HCT116 (cell line): Measurements from ENCODE around the gene BTNL3. TPM values are rescaled to one million over a fixed set of nuclear protein-coding genes. Genes with fewer than 3 reads are reported as not detected.

Experiments used
- ATAC-seq: fragments of 200-7000 bp; cut with Tn5 transposase; 2 replicates; pipeline ENCODE4 v1.9.1; 2020; ENCODE audit warnings: mild to moderate bottlenecking, moderate library complexity
- BruUV-seq: library from RNA; stranded (reverse); fragments of 400-500 nt; replicated peaks from 2 replicates; lab custom pipeline; 2021; lab: Mats Ljungman, UMichigan
- CTCF ChIA-PET: fragments of 300-600 bp; sonication (Branson Sonifier 250); formaldehyde crosslinking; loops from one replicate; lab custom pipeline; 2021; ENCODE audit warnings: antibody characterized with exemption; lab: Charles Lee
- POLR2A ChIA-PET: fragments of 300-600, 350-600 bp; sonication (Branson Sonifier 250); formaldehyde crosslinking; loops from one replicate; lab custom pipeline; 2021; ENCODE audit warnings: antibody characterized with exemption; lab: Charles Lee
- RAD21 ChIA-PET, 2 experiments: fragments of 300-600 bp; sonication (Branson Sonifier 250); formaldehyde crosslinking; loops; one replicate each; lab custom pipeline; 2023; ENCODE audit warnings: low total read pairs in 2 of 2; ENCODE audit not compliant: uncharacterized antibody in 2 of 2, unreplicated experiment in 2 of 2, low non-redundant PET in 1 of 2; lab: Charles Lee
- DNase-seq: peaks from one replicate; pipeline ENCODE4 v3.0.0-alpha.2; 2010; ENCODE audit warnings: low read depth, low spot score
- H2AFZ ChIP-seq: fragments of 200-600 bp; shearing (Covaris generic), sonication (generic); 2 replicates; pipeline ENCODE4 v1.6.1; 2017; ENCODE audit warnings: low read depth, mixed run types, mixed read lengths, antibody characterized with exemption, low read length; ENCODE audit not compliant: poor library complexity, severe bottlenecking
- H3K27ac ChIP-seq: 2 replicates; pipeline ENCODE4 v1.5.1; 2012; ENCODE audit warnings: low read depth, low read length
- H3K27me3 ChIP-seq: fragments of 200-600 bp; sonication (generic); 2 replicates; pipeline ENCODE4 v1.6.1; 2016; ENCODE audit warnings: mixed run types, low read length, mixed read lengths; ENCODE audit not compliant: insufficient read depth
- H3K36me3 ChIP-seq, 2 experiments: fragments of 200-500 bp in 1 of 2; fragments of 200-600 bp in 1 of 2; sonication (Bioruptor generic) in 1 of 2; sonication (generic) in 1 of 2; 2 replicates each; pipeline versions ENCODE4 v1.5.1 to v1.6.1; 2014 to 2016; ENCODE audit warnings: low read length in 2 of 2, inconsistent platforms in 1 of 2, mixed read lengths in 1 of 2, mixed run types in 1 of 2; ENCODE audit not compliant: insufficient read depth in 2 of 2, control insufficient read depth in 1 of 2
- H3K4me1 ChIP-seq, 2 experiments: fragments of 200-600 bp in 1 of 2; sonication (generic) in 1 of 2; 2 replicates each; pipeline versions ENCODE4 v1.5.1 to v1.6.1; 2012 to 2017; ENCODE audit warnings: low read length in 2 of 2, inconsistent platforms in 1 of 2, mild to moderate bottlenecking in 1 of 2, mixed read lengths in 1 of 2, mixed run types in 1 of 2, moderate library complexity in 1 of 2; ENCODE audit not compliant: insufficient read depth in 2 of 2, control insufficient read depth in 1 of 2
- H3K4me2 ChIP-seq: fragments of 200-600 bp; sonication (generic); 2 replicates; pipeline ENCODE4 v1.6.1; 2017; ENCODE audit warnings: mixed run types, low read length, mixed read lengths
- H3K4me3 ChIP-seq, 2 experiments: fragments of 200-600 bp in 1 of 2; sonication (generic) in 1 of 2; replicated peaks in 1 of 2; 2 replicates each; pipeline ENCODE4 v1.5.1; 2011 to 2016; ENCODE audit warnings: low read length in 2 of 2, control low read depth in 1 of 2, low read depth in 1 of 2, mild to moderate bottlenecking in 1 of 2, mixed read lengths in 1 of 2, mixed run types in 1 of 2
- H3K79me2 ChIP-seq: fragments of 200-600 bp; sonication (generic); 2 replicates; pipeline ENCODE4 v1.6.1; 2017; ENCODE audit warnings: mild to moderate bottlenecking, mixed run types, low read length, moderate library complexity, mixed read lengths; ENCODE audit not compliant: insufficient read depth
- H3K9ac ChIP-seq: fragments of 200-600 bp; sonication (generic); 2 replicates; pipeline ENCODE4 v1.6.1; 2016; ENCODE audit warnings: low read length, mixed read lengths
- H3K9me2 ChIP-seq: fragments of 200-600 bp; sonication (generic), shearing (Covaris generic); 2 replicates; pipeline ENCODE4 v1.6.1; 2017; ENCODE audit warnings: mixed run types, mild to moderate bottlenecking, moderate library complexity; ENCODE audit not compliant: insufficient read depth
- H3K9me3 ChIP-seq, 2 experiments: fragments of 200-500 bp in 1 of 2; fragments of 200-600 bp in 1 of 2; sonication (Bioruptor generic) in 1 of 2; sonication (generic) in 1 of 2; 2 replicates each; pipeline ENCODE4 v1.6.1; 2014 to 2017; ENCODE audit warnings: low read length in 2 of 2, mixed read lengths in 2 of 2, inconsistent platforms in 1 of 2, low read depth in 1 of 2, mild to moderate bottlenecking in 1 of 2, mixed run types in 1 of 2, moderate library complexity in 1 of 2; ENCODE audit not compliant: control insufficient read depth in 1 of 2, insufficient read depth in 1 of 2
- H4K20me1 ChIP-seq: fragments of 200-600 bp; sonication (generic), shearing (Covaris generic); 2 replicates; pipeline ENCODE4 v1.6.1; 2017; ENCODE audit warnings: mixed run types, mild to moderate bottlenecking, moderate library complexity; ENCODE audit not compliant: insufficient read depth
- CEBPB ChIP-seq: IDR thresholded peaks from 2 replicates; pipeline ENCODE4 v1.6.1; 2012; ENCODE audit warnings: low read depth
- EGR1 ChIP-seq: IDR thresholded peaks from 2 replicates; pipeline ENCODE4 v1.6.1; 2012; ENCODE audit warnings: low read depth
- EZH2phosphoT487 ChIP-seq: fragments of 200-600 bp; IDR thresholded peaks from 2 replicates; pipeline ENCODE4 v1.6.1; 2018; ENCODE audit warnings: antibody characterized with exemption, borderline replicate concordance
- FOSL1 ChIP-seq: IDR thresholded peaks from 2 replicates; pipeline ENCODE4 v1.6.1; 2012; ENCODE audit warnings: low read depth
- MAX ChIP-seq: IDR thresholded peaks from 2 replicates; pipeline ENCODE4 v1.6.1; 2012
- POLR2A ChIP-seq: IDR thresholded peaks from 2 replicates; pipeline ENCODE4 v1.7.0; 2011; ENCODE audit warnings: borderline replicate concordance; ENCODE audit not compliant: insufficient read depth, insufficient read length; ENCODE audit errors: extremely low read depth
- POLR2AphosphoS5 ChIP-seq: IDR thresholded peaks from 2 replicates; pipeline ENCODE4 v1.6.1; 2011; ENCODE audit warnings: mild to moderate bottlenecking, low read depth, low read length, moderate library complexity
- REST ChIP-seq: IDR thresholded peaks from 2 replicates; pipeline ENCODE4 v1.6.1; 2012; ENCODE audit warnings: low read depth
- SP1 ChIP-seq: IDR thresholded peaks from 2 replicates; pipeline ENCODE4 v1.6.1; 2012; ENCODE audit warnings: low read depth
- intact Hi-C: fragments of 100-400 bp; cut with micrococcal nuclease; formaldehyde crosslinking; loops from 2 replicates; pipeline ENCODE4 v1.10.0; 2022
- total RNA-seq: library from RNA; stranded (reverse); gene quantifications from one replicate; pipeline ENCODE4 v1.2.1, GENCODE V29; 2021; ENCODE audit not compliant: unreplicated experiment
- TF ChIP-seq, protein P1 (sequence below): IDR thresholded peaks from 2 replicates; pipeline ENCODE4 v1.6.1; 2012
- TF ChIP-seq, protein P2 (sequence below), 3 experiments: fragments of 200-600 bp in 1 of 3; sonication (generic) in 1 of 3; IDR thresholded peaks in 2 of 3; conservative IDR thresholded peaks in 1 of 3; 2 replicates each; pipeline ENCODE4 v1.5.1; 2012 to 2017; ENCODE audit warnings: low read depth in 2 of 3, low read length in 2 of 3, antibody characterized with exemption in 1 of 3, borderline replicate concordance in 1 of 3, control low read depth in 1 of 3, mild to moderate bottlenecking in 1 of 3, mixed read lengths in 1 of 3, mixed run types in 1 of 3, moderate library complexity in 1 of 3; ENCODE audit not compliant: insufficient read depth in 1 of 3

The BTNL3 gene
- total RNA-seq, 1 experiment from 2014 or later, result not detected

DNA sequence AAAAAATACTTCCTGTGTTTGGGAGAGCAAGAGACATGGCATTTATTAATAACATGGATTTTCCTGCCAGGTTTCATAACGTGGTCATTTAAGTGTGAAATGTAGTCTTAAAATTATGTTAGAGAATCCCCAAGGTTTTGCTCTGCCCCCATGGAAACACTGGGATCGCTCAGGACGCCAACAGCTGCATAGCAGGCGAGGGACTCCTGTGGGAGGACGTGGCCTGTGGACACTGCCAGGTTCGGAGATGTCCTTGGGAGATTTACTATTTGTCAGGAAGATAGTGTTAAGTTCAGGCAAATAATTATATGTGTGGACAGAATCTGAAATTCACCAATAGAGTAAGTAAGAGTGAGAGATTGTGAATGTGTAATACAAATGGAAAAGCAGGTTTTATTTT, 52.4 kb downstream of the BTNL3 start:
- no peak overlapping the region for H3K9ac ChIP-seq
- peaks cover 16% of the 10 kb centered on the region; the same call in 1 of the 2 replicates for H3K27me3 ChIP-seq
- no peaks in the 10 kb centered on the region for H3K9me3 ChIP-seq
- H2AFZ ChIP-seq, result no peak overlapping the region
- no TSS peak for BruUV-seq
- TF ChIP-seq, protein P1, sequence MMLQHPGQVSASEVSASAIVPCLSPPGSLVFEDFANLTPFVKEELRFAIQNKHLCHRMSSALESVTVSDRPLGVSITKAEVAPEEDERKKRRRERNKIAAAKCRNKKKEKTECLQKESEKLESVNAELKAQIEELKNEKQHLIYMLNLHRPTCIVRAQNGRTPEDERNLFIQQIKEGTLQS, result no peak
- no peak for TF ChIP-seq SP1
- no peak for TF ChIP-seq MAX
- TF ChIP-seq EGR1, result no peak
- TF ChIP-seq CEBPB, result no peak
- no peaks in the 10 kb centered on the region for H3K36me3 ChIP-seq
- no peaks in the 10 kb centered on the region for H4K20me1 ChIP-seq
- intact Hi-C loops, result loop anchor here (10.0 kb wide), 1 partner anchor 114 kb away; no protein-coding TSS in a partner anchor
- H3K79me2 ChIP-seq, result no peaks in the 10 kb centered on the region
- ATAC-seq, result no peak
- peaks cover 6 to 7% of the 10 kb centered on the region in 2 experiments; a peak in 2 of 4 replicates for H3K4me1 ChIP-seq
- H3K9me2 ChIP-seq, result no peaks in the 10 kb centered on the region
- H3K4me3 ChIP-seq, result no peak overlapping the region
- ChIA-PET POLR2A (no interaction called here), CTCF (no interaction called here), RAD21 (no interaction called here)
- H3K4me2 ChIP-seq, result no peak overlapping the region
- H3K27ac ChIP-seq, result no peak overlapping the region
- DNase-seq, result no peak

DNA sequence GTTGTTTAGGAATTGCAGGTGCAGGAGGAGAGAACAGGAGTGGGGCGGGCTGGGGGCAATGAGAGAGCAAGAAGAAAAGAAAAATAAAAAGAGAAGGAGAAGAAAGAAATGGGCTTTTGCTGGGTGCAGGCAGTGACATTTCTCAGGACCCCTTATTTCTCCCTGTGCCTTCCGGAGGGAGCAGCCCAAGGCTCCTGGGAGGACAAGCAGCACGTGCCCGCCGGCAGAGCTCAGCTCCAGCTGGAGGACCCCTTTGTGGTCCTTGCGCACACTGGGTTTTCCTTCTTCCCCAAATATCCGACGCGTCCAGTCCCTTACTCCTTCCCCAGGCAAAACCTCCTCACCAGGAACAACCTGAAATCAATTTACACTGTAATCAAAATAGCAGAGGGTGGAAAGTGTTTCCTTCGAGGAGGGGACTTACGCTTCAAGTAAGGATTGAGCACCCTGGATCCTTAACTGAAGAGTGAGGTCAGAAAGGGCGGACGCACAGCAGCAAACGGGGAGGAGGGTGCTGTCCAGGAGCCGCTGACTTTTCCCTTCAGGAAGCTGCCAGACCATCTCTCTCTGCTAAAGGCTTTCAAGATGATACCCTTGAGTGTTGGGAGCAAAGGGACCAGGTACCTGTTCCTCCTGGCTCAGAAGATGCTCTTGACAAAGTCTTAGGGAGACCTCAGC, 53.5 kb downstream of the BTNL3 start:
- Histone ChIP-seq H4K20me1 (no peaks in the 10 kb centered on the region), H2AFZ (no peak overlapping the region), H3K36me3 (no peaks in the 10 kb centered on the region), H3K9ac (no peak overlapping the region), H3K27me3 (peaks cover 16% of the 10 kb centered on the region; the same call in 1 of the 2 replicates), H3K79me2 (no peaks in the 10 kb centered on the region), H3K9me3 (no peaks in the 10 kb centered on the region), H3K4me3 (no peak overlapping the region), H3K27ac (no peak overlapping the region), H3K4me1 (peaks cover under 1 to 1% of the 10 kb centered on the region in 2 experiments; a peak in 2 of 4 replicates), H3K9me2 (no peaks in the 10 kb centered on the region), H3K4me2 (no peak overlapping the region)
- RAD21 ChIA-PET, result no interaction called here
- no peak for DNase-seq
- intact Hi-C loops, result loop anchor here (10.0 kb wide), 1 partner anchor 113 kb away; no protein-coding TSS in a partner anchor
- no TSS peak for BruUV-seq
- TF ChIP-seq EGR1 (no peak), EZH2phosphoT487 (no peak), REST (no peak), FOSL1 (no peak), CEBPB (no peak), POLR2AphosphoS5 (no peak), POLR2A (no peak)
- TF ChIP-seq, protein P2, sequence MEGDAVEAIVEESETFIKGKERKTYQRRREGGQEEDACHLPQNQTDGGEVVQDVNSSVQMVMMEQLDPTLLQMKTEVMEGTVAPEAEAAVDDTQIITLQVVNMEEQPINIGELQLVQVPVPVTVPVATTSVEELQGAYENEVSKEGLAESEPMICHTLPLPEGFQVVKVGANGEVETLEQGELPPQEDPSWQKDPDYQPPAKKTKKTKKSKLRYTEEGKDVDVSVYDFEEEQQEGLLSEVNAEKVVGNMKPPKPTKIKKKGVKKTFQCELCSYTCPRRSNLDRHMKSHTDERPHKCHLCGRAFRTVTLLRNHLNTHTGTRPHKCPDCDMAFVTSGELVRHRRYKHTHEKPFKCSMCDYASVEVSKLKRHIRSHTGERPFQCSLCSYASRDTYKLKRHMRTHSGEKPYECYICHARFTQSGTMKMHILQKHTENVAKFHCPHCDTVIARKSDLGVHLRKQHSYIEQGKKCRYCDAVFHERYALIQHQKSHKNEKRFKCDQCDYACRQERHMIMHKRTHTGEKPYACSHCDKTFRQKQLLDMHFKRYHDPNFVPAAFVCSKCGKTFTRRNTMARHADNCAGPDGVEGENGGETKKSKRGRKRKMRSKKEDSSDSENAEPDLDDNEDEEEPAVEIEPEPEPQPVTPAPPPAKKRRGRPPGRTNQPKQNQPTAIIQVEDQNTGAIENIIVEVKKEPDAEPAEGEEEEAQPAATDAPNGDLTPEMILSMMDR (IDR thresholded peaks at IDR 0.05 in 2 of 3, conservative IDR thresholded peaks at IDR 0.05 in 1 of 3; ENCODE audit: borderline replicate concordance in 1 of 3, insufficient read depth in 1 of 3, low read depth in 2 of 3, low read length in 2 of 3), result no peak
- CTCF ChIA-PET, result no interaction called here
- POLR2A ChIA-PET, result no interaction called here
- ATAC-seq, result no peak
